Type B pancreatic cell (in vitro differentiated cells): ENCODE data around the gene ARF3. TPM values are rescaled to one million over a fixed set of nuclear protein-coding genes. Genes with fewer than 3 reads are reported as not detected.

Experiments used
- DNase-seq: peaks from one replicate; pipeline ENCODE4 v3.0.0; 2021; ENCODE audit warnings: mixed read lengths; ENCODE audit not compliant: unreplicated experiment; ENCODE audit errors: extremely low spot score
- H3K27ac Mint-ChIP-seq: 2 replicates; pipeline ENCODE4 v1.8.0; 2021; ENCODE audit warnings: mild to moderate bottlenecking, mixed read lengths
- H3K27me3 Mint-ChIP-seq: 2 replicates; pipeline ENCODE4 v1.8.0; 2021; ENCODE audit warnings: mixed read lengths
- H3K36me3 Mint-ChIP-seq: 2 replicates; pipeline ENCODE4 v1.8.0; 2021; ENCODE audit warnings: mixed read lengths
- H3K4me1 Mint-ChIP-seq: one replicate; pipeline ENCODE4 v1.8.0; 2021; ENCODE audit warnings: mixed read lengths; ENCODE audit not compliant: unreplicated experiment
- H3K4me3 Mint-ChIP-seq: 2 replicates; pipeline ENCODE4 v1.8.0; 2021; ENCODE audit warnings: mild to moderate bottlenecking, mixed read lengths
- H3K9me3 Mint-ChIP-seq: 2 replicates; pipeline ENCODE4 v1.8.0; 2021; ENCODE audit warnings: mixed read lengths
- total RNA-seq: library from RNA; stranded (reverse); gene quantifications from 2 replicates; pipeline ENCODE4 v1.2.1, GENCODE V29; 2021; ENCODE audit warnings: low replicate concordance
- TF ChIP-seq, protein P1 (sequence below): fragments of 200-600 bp; sonication (generic); conservative IDR thresholded peaks from 2 replicates; pipeline ENCODE4 v1.5.0; 2021; ENCODE audit warnings: antibody characterized with exemption, mild to moderate bottlenecking

The ARF3 gene
- total RNA-seq, 1 donor from 2014 or later: 161 TPM

DNA sequence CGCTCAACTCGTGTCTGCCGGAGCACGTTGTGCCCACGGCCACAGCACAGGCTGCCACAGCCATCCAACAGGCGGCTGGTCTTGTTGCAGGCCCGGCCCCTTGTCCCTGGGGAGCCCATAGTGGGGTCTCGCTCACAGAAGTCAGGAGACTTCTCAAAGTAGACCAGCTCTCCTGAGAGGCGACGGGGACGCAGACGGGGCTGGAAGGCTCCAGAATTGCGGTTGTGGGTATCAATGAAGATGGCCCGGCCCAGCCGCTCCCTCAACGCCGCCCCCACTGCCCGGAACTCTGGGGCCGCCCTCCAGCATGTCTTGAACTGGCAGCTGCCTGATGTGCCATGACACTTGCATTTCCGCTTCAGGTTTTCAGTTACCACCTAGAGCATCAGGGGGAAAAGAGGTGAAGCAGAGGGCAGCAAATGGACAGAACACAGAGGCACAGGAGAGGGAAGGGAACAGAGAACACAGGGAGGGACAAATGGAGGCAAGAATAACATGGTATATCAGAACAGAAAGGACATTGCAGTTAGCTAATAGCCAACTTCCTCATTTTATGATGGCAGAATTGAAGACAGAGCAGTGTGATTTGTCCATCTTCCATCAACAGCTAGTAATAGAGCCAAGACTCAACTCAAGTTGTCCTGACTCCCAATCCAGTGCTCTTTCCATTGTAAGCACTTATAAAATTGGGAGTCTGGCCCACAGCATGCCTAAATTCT is 9.0 kb upstream of the ARF3 start:
- no peaks in the 10 kb centered on the region for H3K9me3 Mint-ChIP-seq
- H3K4me1 Mint-ChIP-seq: peaks cover 17% of the 10 kb centered on the region
- H3K36me3 Mint-ChIP-seq: no peaks in the 10 kb centered on the region
- no peak for DNase-seq
- H3K27me3 Mint-ChIP-seq: peaks cover 58% of the 10 kb centered on the region
- H3K4me3 Mint-ChIP-seq: no peak overlapping the region
- H3K27ac Mint-ChIP-seq: no peak overlapping the region
- TF ChIP-seq, protein P1, sequence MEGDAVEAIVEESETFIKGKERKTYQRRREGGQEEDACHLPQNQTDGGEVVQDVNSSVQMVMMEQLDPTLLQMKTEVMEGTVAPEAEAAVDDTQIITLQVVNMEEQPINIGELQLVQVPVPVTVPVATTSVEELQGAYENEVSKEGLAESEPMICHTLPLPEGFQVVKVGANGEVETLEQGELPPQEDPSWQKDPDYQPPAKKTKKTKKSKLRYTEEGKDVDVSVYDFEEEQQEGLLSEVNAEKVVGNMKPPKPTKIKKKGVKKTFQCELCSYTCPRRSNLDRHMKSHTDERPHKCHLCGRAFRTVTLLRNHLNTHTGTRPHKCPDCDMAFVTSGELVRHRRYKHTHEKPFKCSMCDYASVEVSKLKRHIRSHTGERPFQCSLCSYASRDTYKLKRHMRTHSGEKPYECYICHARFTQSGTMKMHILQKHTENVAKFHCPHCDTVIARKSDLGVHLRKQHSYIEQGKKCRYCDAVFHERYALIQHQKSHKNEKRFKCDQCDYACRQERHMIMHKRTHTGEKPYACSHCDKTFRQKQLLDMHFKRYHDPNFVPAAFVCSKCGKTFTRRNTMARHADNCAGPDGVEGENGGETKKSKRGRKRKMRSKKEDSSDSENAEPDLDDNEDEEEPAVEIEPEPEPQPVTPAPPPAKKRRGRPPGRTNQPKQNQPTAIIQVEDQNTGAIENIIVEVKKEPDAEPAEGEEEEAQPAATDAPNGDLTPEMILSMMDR: no peak

DNA sequence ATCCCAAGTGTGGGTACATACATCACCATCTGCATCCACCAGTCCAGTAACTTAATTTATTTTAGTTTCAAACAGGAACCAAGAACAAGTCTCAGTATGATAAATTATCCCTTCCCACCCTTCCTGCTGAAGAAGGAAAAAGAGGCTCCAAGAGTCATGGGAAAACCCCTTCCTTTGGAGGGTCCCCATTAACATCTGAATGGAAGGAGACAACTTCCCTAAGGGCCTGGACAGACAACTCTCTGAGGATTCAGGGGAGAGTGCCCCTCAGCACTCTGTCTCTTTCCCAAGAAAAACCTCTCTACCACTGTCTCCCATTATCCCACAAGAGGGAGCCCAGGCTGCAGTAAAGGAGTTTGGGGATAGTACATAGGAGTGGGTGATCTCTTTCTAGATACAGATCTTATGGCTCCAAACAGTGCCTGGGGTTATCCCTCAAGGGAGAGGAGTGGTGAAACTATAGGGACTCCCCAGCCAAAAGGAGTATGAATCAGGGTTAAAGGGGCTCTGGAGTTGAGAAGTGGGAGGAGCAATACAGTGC is 8.1 kb upstream of the ARF3 start:
- no peak for DNase-seq
- H3K36me3 Mint-ChIP-seq: no peaks in the 10 kb centered on the region
- TF ChIP-seq, protein P1: peak; percentile 32
- no peak overlapping the region for H3K4me3 Mint-ChIP-seq
- H3K9me3 Mint-ChIP-seq: no peaks in the 10 kb centered on the region
- no peak overlapping the region for H3K27ac Mint-ChIP-seq
- H3K27me3 Mint-ChIP-seq: peaks cover 56% of the 10 kb centered on the region
- H3K4me1 Mint-ChIP-seq: peaks cover 8% of the 10 kb centered on the region

DNA sequence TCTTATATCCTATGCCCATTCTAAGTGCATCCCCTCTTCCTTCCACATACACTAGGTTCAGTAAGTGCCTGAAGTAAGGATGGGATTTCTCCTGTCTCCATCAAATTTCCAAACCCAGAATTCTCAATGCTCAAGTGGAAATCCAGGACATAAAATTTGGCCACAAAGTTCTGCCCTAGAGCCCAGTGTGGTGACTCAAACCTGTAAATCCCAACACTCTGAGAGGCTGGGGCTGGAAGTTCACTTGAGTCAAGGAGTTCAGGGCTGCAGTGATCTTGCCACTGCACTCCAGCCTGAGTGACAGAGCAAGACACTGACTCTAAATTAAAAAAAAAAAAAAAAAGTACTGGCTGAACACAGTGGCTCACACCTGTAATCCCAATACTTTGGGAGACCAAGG is 4.5 kb upstream of the ARF3 start:
- Mint-ChIP-seq H3K27ac (no peak overlapping the region), H3K4me3 (no peak overlapping the region), H3K9me3 (no peaks in the 10 kb centered on the region), H3K4me1 (peaks cover 5% of the 10 kb centered on the region), H3K27me3 (peaks cover 31% of the 10 kb centered on the region), H3K36me3 (no peaks in the 10 kb centered on the region)
- TF ChIP-seq, protein P1: no peak
- DNase-seq: no peak

DNA sequence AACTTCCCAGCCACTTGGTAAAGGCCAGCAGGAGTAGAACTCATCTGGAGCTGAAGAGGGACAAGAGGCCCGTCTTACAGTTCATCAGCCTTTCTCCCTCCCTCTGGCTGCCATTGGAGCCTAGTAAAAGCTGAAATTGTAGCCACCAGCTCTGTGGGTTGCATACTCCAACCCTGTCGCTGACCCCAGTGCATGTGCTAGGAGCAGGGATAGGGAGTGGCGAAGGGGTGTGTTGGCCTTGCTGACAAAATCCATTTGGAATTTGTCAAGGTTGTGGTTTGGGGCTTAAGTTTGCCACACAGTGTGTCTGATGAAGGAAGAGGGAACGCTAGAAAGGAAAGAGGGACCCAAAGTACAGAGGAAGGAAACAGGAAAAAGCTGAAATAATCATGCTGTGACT is 4.0 kb upstream of the ARF3 start:
- TF ChIP-seq, protein P1: no peak
- no peak overlapping the region for H3K4me3 Mint-ChIP-seq
- H3K27ac Mint-ChIP-seq: no peak overlapping the region
- H3K9me3 Mint-ChIP-seq: no peaks in the 10 kb centered on the region
- peaks cover 28% of the 10 kb centered on the region for H3K27me3 Mint-ChIP-seq
- H3K4me1 Mint-ChIP-seq: peaks cover 6% of the 10 kb centered on the region
- no peak for DNase-seq
- no peaks in the 10 kb centered on the region for H3K36me3 Mint-ChIP-seq

DNA sequence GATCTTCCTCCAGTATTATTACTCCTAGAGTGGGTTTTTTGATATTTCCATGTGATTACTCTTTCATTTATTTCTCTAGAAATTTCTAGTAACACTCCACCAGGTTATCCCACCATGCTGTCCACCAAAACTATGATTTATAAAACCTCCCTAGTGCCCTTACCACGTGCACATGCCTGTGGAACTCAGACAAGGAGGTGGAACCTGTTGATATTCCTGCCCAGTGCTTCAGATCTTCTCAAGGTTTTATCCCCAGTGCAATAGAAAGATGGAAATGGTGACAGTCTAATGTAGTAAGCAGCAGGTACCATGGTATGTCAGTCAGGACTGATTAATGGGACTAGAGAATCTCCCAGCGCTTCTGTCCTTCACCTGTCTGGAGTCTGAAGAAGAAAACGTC is 3.5 kb upstream of the ARF3 start:
- TF ChIP-seq, protein P1: no peak
- DNase-seq: no peak

More for the DNA sequence above, 3.5 kb upstream of the ARF3 start:
- Mint-ChIP-seq H3K9me3 (no peaks in the 10 kb centered on the region), H3K4me3 (no peak overlapping the region), H3K4me1 (peaks cover 11% of the 10 kb centered on the region), H3K27ac (no peak overlapping the region), H3K27me3 (peaks cover 24% of the 10 kb centered on the region), H3K36me3 (no peaks in the 10 kb centered on the region)
